ENCODE results near the gene ZBTB12.
A peak's percentile ranks its signal among the peaks of the same experiment; 100 is the strongest.

Gene ZBTB12

GRCh38 chr6:31901953-31902643 is at the start of gene ZBTB12:
ZBTB12 (minus strand) TSS chr6:31902086; CDS start chr6:31901305, 781 bp downstream.
- Histone ChIP-seq H3K36me3 (replicated peaks; ENCODE audit: low read depth, low read length) (no peaks in the 10 kb centered on the region), H3K9me3 (ENCODE audit: insufficient read depth, low read length) (no peaks in the 10 kb centered on the region), H3K27ac (ENCODE audit: low read length) (peak within 1 kb of the TSS; percentile 39), H3K79me2 (ENCODE audit: low read length) (peaks cover 14% of the 10 kb centered on the region), H2AFZ (ENCODE audit: low read depth, low read length) (peak within 1 kb of the TSS; percentile 9; the same call in 1 of the 2 replicates), H4K20me1 (ENCODE audit: insufficient read depth, low read length) (peaks cover 3% of the 10 kb centered on the region; the same call in 1 of the 2 replicates), H3K4me3 (ENCODE audit: low read length) (peak within 1 kb of the TSS; percentile 87), H3K4me1 (ENCODE audit: low read length) (peaks cover 26% of the 10 kb centered on the region), H3K9ac (ENCODE audit: low read length) (peak within 1 kb of the TSS; percentile 60), H3K27me3 (ENCODE audit: low read depth, low read length) (peaks cover 9% of the 10 kb centered on the region; the same call in 1 of the 2 replicates), H3K4me2 (ENCODE audit: low read length) (peak within 1 kb of the TSS; percentile 84)
- TF ChIP-seq EZH2phosphoT487 (IDR thresholded peaks at IDR 0.05; ENCODE audit: low read depth) (no peak), CTCF (IDR thresholded peaks at IDR 0.05; ENCODE audit: low read depth, low read length) (no peak)

- TF ChIP-seq EZH2phosphoT487 (IDR thresholded peaks at IDR 0.05; ENCODE audit: low read depth) (no peak), CTCF (IDR thresholded peaks at IDR 0.05; ENCODE audit: low read depth, low read length) (no peak)
- H2AFZ ChIP-seq (ENCODE audit: low read depth, low read length), result no peak overlapping the region
- H3K27ac ChIP-seq (ENCODE audit: low read length), result no peak overlapping the region
- no peaks in the 10 kb centered on the region for H3K9me3 ChIP-seq (ENCODE audit: insufficient read depth, low read length)
- H3K27me3 ChIP-seq (ENCODE audit: low read depth, low read length), result no peaks in the 10 kb centered on the region
- H3K4me2 ChIP-seq (ENCODE audit: low read length), result no peak overlapping the region
- H3K9ac ChIP-seq (ENCODE audit: low read length), result no peak overlapping the region
- H3K4me3 ChIP-seq (ENCODE audit: low read length), result no peak overlapping the region
- peaks cover 5% of the 10 kb centered on the region for H3K4me1 ChIP-seq (ENCODE audit: low read length)
- H3K79me2 ChIP-seq (ENCODE audit: low read length), result no peaks in the 10 kb centered on the region
- H3K36me3 ChIP-seq (replicated peaks; ENCODE audit: low read depth, low read length), result no peaks in the 10 kb centered on the region
- no peaks in the 10 kb centered on the region for H4K20me1 ChIP-seq (ENCODE audit: insufficient read depth, low read length)
Measured at GRCh38 chr6:31949926-31950548, 48.2 kb upstream of the ZBTB12 start.

GRCh38 chr6:31948753-31949413 is 47.0 kb upstream of the ZBTB12 start:
- no peaks in the 10 kb centered on the region for H3K9me3 ChIP-seq (ENCODE audit: insufficient read depth, low read length)
- H3K79me2 ChIP-seq (ENCODE audit: low read length), result no peaks in the 10 kb centered on the region
- TF ChIP-seq EZH2phosphoT487 (IDR thresholded peaks at IDR 0.05; ENCODE audit: low read depth), result no peak
- TF ChIP-seq CTCF (IDR thresholded peaks at IDR 0.05; ENCODE audit: low read depth, low read length), result no peak
- no peak overlapping the region for H3K9ac ChIP-seq (ENCODE audit: low read length)
- no peaks in the 10 kb centered on the region for H4K20me1 ChIP-seq (ENCODE audit: insufficient read depth, low read length)
- H3K4me2 ChIP-seq (ENCODE audit: low read length), result no peak overlapping the region
- no peaks in the 10 kb centered on the region for H3K36me3 ChIP-seq (replicated peaks; ENCODE audit: low read depth, low read length)
- no peaks in the 10 kb centered on the region for H3K27me3 ChIP-seq (ENCODE audit: low read depth, low read length)
- H2AFZ ChIP-seq (ENCODE audit: low read depth, low read length), result no peak overlapping the region
- H3K27ac ChIP-seq (ENCODE audit: low read length), result no peak overlapping the region
- H3K4me1 ChIP-seq (ENCODE audit: low read length), result peaks cover 5% of the 10 kb centered on the region
- no peak overlapping the region for H3K4me3 ChIP-seq (ENCODE audit: low read length)

- TF ChIP-seq EZH2phosphoT487 (IDR thresholded peaks at IDR 0.05; ENCODE audit: low read depth), result no peak
- TF ChIP-seq CTCF (IDR thresholded peaks at IDR 0.05; ENCODE audit: low read depth, low read length), result no peak
- Histone ChIP-seq H2AFZ (ENCODE audit: low read depth, low read length) (no peak overlapping the region), H3K4me3 (ENCODE audit: low read length) (no peak overlapping the region), H3K36me3 (replicated peaks; ENCODE audit: low read depth, low read length) (no peaks in the 10 kb centered on the region), H3K4me2 (ENCODE audit: low read length) (no peak overlapping the region), H3K27ac (ENCODE audit: low read length) (no peak overlapping the region), H3K9ac (ENCODE audit: low read length) (no peak overlapping the region), H4K20me1 (ENCODE audit: insufficient read depth, low read length) (no peaks in the 10 kb centered on the region), H3K79me2 (ENCODE audit: low read length) (no peaks in the 10 kb centered on the region), H3K27me3 (ENCODE audit: low read depth, low read length) (no peaks in the 10 kb centered on the region), H3K4me1 (ENCODE audit: low read length) (peaks cover 5% of the 10 kb centered on the region), H3K9me3 (ENCODE audit: insufficient read depth, low read length) (no peaks in the 10 kb centered on the region)
Measured at GRCh38 chr6:31948306-31948705, 46.4 kb upstream of the ZBTB12 start.

All from OCI-LY3 (cell line).